IMR-90 (cell line): ENCODE data around the gene HOXC13. TPM values are rescaled to one million over a fixed set of nuclear protein-coding genes. Genes with fewer than 3 reads are reported as not detected.

Experiments used
- ATAC-seq: fragments of 200-7000 bp; cut with Tn5 transposase; 2 replicates; pipeline ENCODE4 v1.9.1; 2020; ENCODE audit warnings: low read depth, mild to moderate bottlenecking, moderate library complexity
- BruUV-seq: library from RNA; stranded (reverse); fragments of 400-500 nt; replicated peaks from 2 replicates; lab custom pipeline; 2021; lab: Mats Ljungman, UMichigan
- CTCF ChIA-PET: fragments of 300-600 bp; formaldehyde crosslinking; extraction: SDS; loops from one replicate; lab custom pipeline; 2021; ENCODE audit warnings: antibody characterized with exemption; lab: Yijun Ruan, JAX
- POLR2A ChIA-PET: fragments of 300-600 bp; sonication (Branson Sonifier 250); formaldehyde crosslinking; loops from one replicate; lab custom pipeline; 2022; ENCODE audit warnings: antibody characterized with exemption; ENCODE audit not compliant: unreplicated experiment; lab: Charles Lee
- DNase-seq: peaks from one replicate; pipeline ENCODE4 v3.0.0; 2013
- H2AFZ ChIP-seq: replicated peaks from 2 replicates; pipeline ENCODE3; 2013; ENCODE audit warnings: low read length, mild to moderate bottlenecking; ENCODE audit not compliant: poor library complexity
- H2AK5ac ChIP-seq: 2 replicates; pipeline ENCODE4 v1.6.1; 2013; ENCODE audit warnings: low read depth, low read length, inconsistent platforms
- H2AK9ac ChIP-seq: replicated peaks from 2 replicates; pipeline ENCODE3; 2013; ENCODE audit warnings: mild to moderate bottlenecking, low read depth, low read length, moderate library complexity; ENCODE audit not compliant: poor library complexity
- H2BK120ac ChIP-seq: 2 replicates; pipeline ENCODE4 v1.6.1; 2013; ENCODE audit warnings: low read depth, low read length, inconsistent platforms
- H2BK15ac ChIP-seq: 3 replicates; pipeline ENCODE4 v1.6.1; 2013; ENCODE audit warnings: low read depth, low read length, inconsistent platforms
- H2BK20ac ChIP-seq: 2 replicates; pipeline ENCODE4 v1.6.1; 2013; ENCODE audit warnings: low read depth, mild to moderate bottlenecking, inconsistent platforms, low read length, moderate library complexity
- H2BK5ac ChIP-seq: 2 replicates; pipeline ENCODE4 v1.6.1; 2013; ENCODE audit warnings: mild to moderate bottlenecking, low read depth, low read length, inconsistent platforms; ENCODE audit not compliant: poor library complexity, severe bottlenecking
- H3K14ac ChIP-seq: replicated peaks from 2 replicates; pipeline ENCODE4 v1.6.1; 2013; ENCODE audit warnings: low read depth, low read length, inconsistent platforms
- H3K18ac ChIP-seq: 2 replicates; pipeline ENCODE4 v1.6.1; 2013; ENCODE audit warnings: low read depth, low read length, control low read depth
- H3K23ac ChIP-seq: 2 replicates; pipeline ENCODE4 v1.6.1; 2013; ENCODE audit warnings: low read depth, low read length, inconsistent platforms
- H3K27ac ChIP-seq: 2 replicates; pipeline ENCODE4 v1.5.1; 2013; ENCODE audit warnings: mild to moderate bottlenecking, control low read depth, low read length; ENCODE audit not compliant: insufficient read depth
- H3K27me3 ChIP-seq: 2 replicates; pipeline ENCODE4 v1.6.1; 2013; ENCODE audit warnings: low read length; ENCODE audit not compliant: control insufficient read depth, insufficient read depth
- H3K36me3 ChIP-seq: 2 replicates; pipeline ENCODE4 v1.6.1; 2013; ENCODE audit warnings: low read length, mixed read lengths; ENCODE audit not compliant: control insufficient read depth, insufficient read depth
- H3K4ac ChIP-seq: 2 replicates; pipeline ENCODE4 v1.6.1; 2013; ENCODE audit warnings: low read depth, low read length, inconsistent platforms
- H3K4me1 ChIP-seq: 2 replicates; pipeline ENCODE4 v1.6.1; 2013; ENCODE audit warnings: low read length, mixed read lengths; ENCODE audit not compliant: control insufficient read depth, insufficient read depth
- H3K4me2 ChIP-seq: 2 replicates; pipeline ENCODE4 v1.6.1; 2013; ENCODE audit warnings: low read depth, mild to moderate bottlenecking, control low read depth, low read length, moderate library complexity
- H3K4me3 ChIP-seq: 2 replicates; pipeline ENCODE4 v1.5.1; 2013; ENCODE audit warnings: low read depth, mild to moderate bottlenecking, control low read depth, low read length, moderate library complexity; ENCODE audit not compliant: insufficient read depth
- H3K56ac ChIP-seq: 2 replicates; pipeline ENCODE4 v1.6.1; 2013; ENCODE audit warnings: low read length, inconsistent platforms; ENCODE audit not compliant: insufficient read depth; ENCODE audit errors: extremely low read depth
- H3K79me1 ChIP-seq, 2 experiments: 2 replicates each; pipeline ENCODE4 v1.6.1; 2013; ENCODE audit warnings: low read length in 2 of 2, inconsistent platforms in 1 of 2, low read depth in 1 of 2
- H3K9ac ChIP-seq: 2 replicates; pipeline ENCODE4 v1.6.1; 2013; ENCODE audit warnings: low read depth, low read length, control low read depth
- H3K9me1 ChIP-seq: 2 replicates; pipeline ENCODE4 v1.6.1; 2013; ENCODE audit warnings: low read length, inconsistent platforms; ENCODE audit not compliant: insufficient read depth
- H3K9me3 ChIP-seq: 2 replicates; pipeline ENCODE4 v1.6.1; 2013; ENCODE audit warnings: low read length; ENCODE audit not compliant: control insufficient read depth, insufficient read depth
- H4K20me1 ChIP-seq: 2 replicates; pipeline ENCODE4 v1.6.1; 2013; ENCODE audit warnings: low read length, inconsistent platforms; ENCODE audit not compliant: insufficient read depth
- H4K5ac ChIP-seq: 2 replicates; pipeline ENCODE4 v1.6.1; 2013; ENCODE audit warnings: mild to moderate bottlenecking, low read depth, low read length, control low read depth
- H4K8ac ChIP-seq, 2 experiments: 2 replicates each; pipeline ENCODE4 v1.6.1; 2013; ENCODE audit warnings: low read depth in 2 of 2, low read length in 2 of 2, control low read depth in 1 of 2, inconsistent platforms in 1 of 2
- H4K91ac ChIP-seq: 2 replicates; pipeline ENCODE4 v1.6.1; 2013; ENCODE audit warnings: low read depth, low read length, inconsistent platforms; ENCODE audit not compliant: insufficient read depth
- BHLHE40 ChIP-seq: fragments of 150-350 bp; IDR thresholded peaks from 2 replicates; pipeline ENCODE4 v1.6.1; 2016; ENCODE audit warnings: mild to moderate bottlenecking, low read depth, low read length
- CEBPB ChIP-seq: IDR thresholded peaks from 2 replicates; pipeline ENCODE4 v1.6.1; 2012; ENCODE audit warnings: low read depth, low read length, improper control_type of control experiment
- CHD1 ChIP-seq: IDR thresholded peaks from 2 replicates; pipeline ENCODE4 v1.6.1; 2012; ENCODE audit warnings: low read depth, low read length, improper control_type of control experiment
- FOS ChIP-seq: fragments of 150-350 bp; IDR thresholded peaks from 2 replicates; pipeline ENCODE4 v1.6.1; 2016; ENCODE audit warnings: low read depth, low read length
- MAZ ChIP-seq: IDR thresholded peaks from 2 replicates; pipeline ENCODE4 v1.6.1; 2012; ENCODE audit warnings: low read depth, mild to moderate bottlenecking, low read length, improper control_type of control experiment, moderate library complexity, borderline replicate concordance
- MXI1 ChIP-seq: IDR thresholded peaks from 2 replicates; pipeline ENCODE4 v1.6.1; 2012; ENCODE audit warnings: low read depth, mild to moderate bottlenecking, low read length, moderate library complexity, borderline replicate concordance
- POLR2A ChIP-seq: IDR thresholded peaks from 2 replicates; pipeline ENCODE4 v1.6.1; 2012; ENCODE audit warnings: mild to moderate bottlenecking, low read depth, low read length
- RAD21 ChIP-seq: IDR thresholded peaks from 2 replicates; pipeline ENCODE4 v1.6.1; 2012; ENCODE audit warnings: low read length, improper control_type of control experiment
- RFX5 ChIP-seq: IDR thresholded peaks from 2 replicates; pipeline ENCODE4 v1.8.0; 2012; ENCODE audit warnings: low read depth, mild to moderate bottlenecking, low read length, moderate library complexity
- SMC3 ChIP-seq: fragments of 150-350 bp; IDR thresholded peaks from 2 replicates; pipeline ENCODE4 v1.6.1; 2016; ENCODE audit warnings: low read depth, mild to moderate bottlenecking, antibody characterized with exemption, low read length, moderate library complexity
- WGBS, 2 experiments: methylation state at CpG; one replicate each; pipeline versions ENCODE4 v1.1.5 to v1.1.7; 2013; ENCODE audit warnings: missing lambda C conversion rate in 2 of 2; ENCODE audit not compliant: insufficient read length in 1 of 2; ENCODE audit errors: extremely low coverage in 2 of 2; 5-methylcytosine and 5-hydroxymethylcytosine counted together
- dilution Hi-C: fragments of 300-500 bp; cut with HindIII; formaldehyde crosslinking; loops from one replicate; pipeline ENCODE4 v1.14.3; 2018; ENCODE audit warnings: low sequenced_read_pairs; ENCODE audit not compliant: unreplicated experiment
- in situ Hi-C: fragments of 300-500 bp; cut with MboI; formaldehyde crosslinking; loops from 3 replicates; pipeline ENCODE4 v1.14.3; 2019; ENCODE audit warnings: low sequenced_read_pairs, inconsistent platforms, mixed read lengths
- intact Hi-C: fragments of 100-400 bp; cut with micrococcal nuclease; formaldehyde crosslinking; loops from 2 replicates; pipeline ENCODE4 v1.10.0; 2022
- polyA plus RNA-seq, 3 experiments: library from polyadenylated mRNA; depleted of rRNA; stranded (reverse); fragments of >200 nt; gene quantifications; 2 replicates each; pipeline ENCODE4 v1.2.3, GENCODE V29; 2012; ENCODE audit warnings: low replicate concordance in 1 of 3
- total RNA-seq: library from RNA; depleted of rRNA; stranded (reverse); fragments of >200 nt; gene quantifications from 2 replicates; pipeline ENCODE4 v1.2.3, GENCODE V29; 2012
- TF ChIP-seq, protein P1 (sequence below): fragments of 150-350 bp; IDR thresholded peaks from 2 replicates; pipeline ENCODE4 v1.6.1; 2016; ENCODE audit warnings: low read depth, mild to moderate bottlenecking, low read length, moderate library complexity, borderline replicate concordance
- TF ChIP-seq, protein P2 (sequence below): conservative IDR thresholded peaks from 2 replicates; pipeline ENCODE4 v1.5.1; 2012; ENCODE audit warnings: mild to moderate bottlenecking, low read depth, low read length, improper control_type of control experiment
- TF ChIP-seq, protein P3 (sequence below): fragments of 150-350 bp; IDR thresholded peaks from 2 replicates; pipeline ENCODE4 v1.6.1; 2017; ENCODE audit warnings: mild to moderate bottlenecking, antibody characterized with exemption, low read length, low read depth

Gene HOXC13
- total and polyA plus RNA-seq, 2 of the 4 experiments (the other 2 are of a cell fraction), result not detected

DNA sequence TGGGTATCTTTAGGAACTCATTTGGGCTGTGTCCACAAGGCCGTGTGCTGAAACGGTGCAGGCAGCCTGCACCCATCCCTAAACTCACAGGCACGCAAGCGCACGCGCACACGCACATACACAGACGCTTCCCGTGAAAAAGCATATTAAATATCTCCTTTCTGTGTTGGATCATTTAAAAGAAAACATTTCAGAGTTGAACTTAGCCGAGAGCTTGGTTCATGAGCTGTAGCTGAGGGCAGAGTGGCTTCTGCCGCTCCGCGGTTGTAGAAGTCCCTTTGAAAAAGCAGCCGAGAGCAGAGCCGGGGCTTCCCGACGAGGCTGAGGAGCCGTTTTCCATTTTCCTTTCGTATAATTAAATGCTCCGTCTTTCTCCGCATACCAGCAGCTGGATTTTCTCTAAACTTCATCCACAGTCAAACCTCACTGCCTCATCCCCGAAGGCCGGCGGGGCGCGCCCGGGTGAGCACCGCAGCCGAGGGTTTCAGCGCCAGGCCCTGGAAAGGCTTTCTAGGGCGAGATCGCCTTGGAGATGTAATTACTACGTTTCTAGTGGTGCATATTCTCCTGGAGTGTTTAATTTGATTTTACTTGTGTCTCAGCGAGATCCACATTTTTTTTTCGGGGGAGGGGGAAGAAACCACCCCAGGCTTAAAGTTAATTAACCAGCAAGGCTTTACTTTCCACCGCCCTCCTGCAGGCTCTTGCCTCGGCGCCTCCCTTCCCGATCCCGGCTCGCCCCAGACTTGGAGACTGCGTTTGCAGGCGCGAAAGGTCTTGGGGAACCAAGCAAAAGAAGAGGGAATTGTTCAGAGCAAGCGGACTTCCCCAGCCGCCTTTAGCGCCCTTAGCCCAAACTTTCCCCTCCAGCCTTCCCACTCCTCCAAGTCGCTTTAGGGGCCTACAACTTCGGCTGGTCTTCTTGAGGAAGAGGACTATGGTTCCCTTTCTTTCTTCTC lies 3.0 kb upstream of the HOXC13 start (continued):
- TF ChIP-seq POLR2A (no peak), SMC3 (no peak)

DNA sequence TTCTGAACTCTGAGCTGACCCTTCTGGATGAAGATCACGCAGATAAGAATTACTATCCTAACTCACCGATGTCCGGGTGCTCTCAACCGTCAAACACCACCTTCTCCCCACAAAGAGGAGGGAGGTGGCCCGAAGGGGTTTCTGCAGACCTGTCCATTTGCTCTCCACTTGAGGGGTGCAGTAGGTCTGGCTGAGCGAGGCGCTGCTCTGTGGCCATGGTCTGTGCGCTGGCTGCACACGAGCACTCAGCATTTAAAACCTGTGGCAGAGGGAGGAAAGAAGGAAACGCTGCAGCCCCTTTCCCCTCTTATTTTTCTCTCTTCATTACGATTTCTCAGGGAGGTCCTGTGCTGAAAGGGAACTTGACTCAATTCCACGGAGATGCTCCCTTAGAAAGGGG lies 1.5 kb upstream of the HOXC13 start:
- no peak overlapping the region for H3K27ac ChIP-seq
- H3K14ac ChIP-seq, result no peak overlapping the region
- H3K4me3 ChIP-seq, result no peak overlapping the region
- no peak for ATAC-seq
- DNase-seq, result no peak
- no peaks in the 10 kb centered on the region for H3K36me3 ChIP-seq
- H4K20me1 ChIP-seq, result no peaks in the 10 kb centered on the region
- H2AK9ac ChIP-seq, result no peak overlapping the region
- H2BK120ac ChIP-seq, result no peak overlapping the region
- ChIA-PET POLR2A (no interaction called here), CTCF (no interaction called here)
- no peak overlapping the region for H2BK5ac ChIP-seq
- no peak overlapping the region for H4K8ac ChIP-seq
- H4K91ac ChIP-seq, result no peak overlapping the region
- intact Hi-C loops (no loop called here), dilution Hi-C loops (no loop called here), in situ Hi-C loops (no loop called here)
- no peaks in the 10 kb centered on the region for H3K9me1 ChIP-seq
- H3K27me3 ChIP-seq, result peaks cover 91% of the 10 kb centered on the region
- H3K4me1 ChIP-seq, result no peaks in the 10 kb centered on the region
- no peak overlapping the region for H2BK15ac ChIP-seq
- H2AFZ ChIP-seq, result no peak overlapping the region
- no peak overlapping the region for H3K4me2 ChIP-seq
- no peak overlapping the region for H2BK20ac ChIP-seq
- no peak overlapping the region for H3K9ac ChIP-seq
- H2AK5ac ChIP-seq, result no peak overlapping the region
- no peak overlapping the region for H3K4ac ChIP-seq
- no peak overlapping the region for H3K23ac ChIP-seq
- no peak overlapping the region for H3K18ac ChIP-seq
- no CpG with 5 or more reads among the region's 12 CpGs for WGBS, 2 experiments
- BruUV-seq, result no TSS peak
- no peak overlapping the region for H3K56ac ChIP-seq
- H3K9me3 ChIP-seq, result peaks cover 9% of the 10 kb centered on the region
- no peak overlapping the region for H4K5ac ChIP-seq
- no peaks in the 10 kb centered on the region for H3K79me1 ChIP-seq
- TF ChIP-seq POLR2A, result no peak
- no peak for TF ChIP-seq RFX5
- no peak for TF ChIP-seq RAD21
- TF ChIP-seq MAZ, result no peak
- no peak for TF ChIP-seq CHD1
- no peak for TF ChIP-seq MXI1
- TF ChIP-seq, protein P1, sequence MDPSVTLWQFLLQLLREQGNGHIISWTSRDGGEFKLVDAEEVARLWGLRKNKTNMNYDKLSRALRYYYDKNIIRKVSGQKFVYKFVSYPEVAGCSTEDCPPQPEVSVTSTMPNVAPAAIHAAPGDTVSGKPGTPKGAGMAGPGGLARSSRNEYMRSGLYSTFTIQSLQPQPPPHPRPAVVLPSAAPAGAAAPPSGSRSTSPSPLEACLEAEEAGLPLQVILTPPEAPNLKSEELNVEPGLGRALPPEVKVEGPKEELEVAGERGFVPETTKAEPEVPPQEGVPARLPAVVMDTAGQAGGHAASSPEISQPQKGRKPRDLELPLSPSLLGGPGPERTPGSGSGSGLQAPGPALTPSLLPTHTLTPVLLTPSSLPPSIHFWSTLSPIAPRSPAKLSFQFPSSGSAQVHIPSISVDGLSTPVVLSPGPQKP, result no peak
- TF ChIP-seq, protein P2, sequence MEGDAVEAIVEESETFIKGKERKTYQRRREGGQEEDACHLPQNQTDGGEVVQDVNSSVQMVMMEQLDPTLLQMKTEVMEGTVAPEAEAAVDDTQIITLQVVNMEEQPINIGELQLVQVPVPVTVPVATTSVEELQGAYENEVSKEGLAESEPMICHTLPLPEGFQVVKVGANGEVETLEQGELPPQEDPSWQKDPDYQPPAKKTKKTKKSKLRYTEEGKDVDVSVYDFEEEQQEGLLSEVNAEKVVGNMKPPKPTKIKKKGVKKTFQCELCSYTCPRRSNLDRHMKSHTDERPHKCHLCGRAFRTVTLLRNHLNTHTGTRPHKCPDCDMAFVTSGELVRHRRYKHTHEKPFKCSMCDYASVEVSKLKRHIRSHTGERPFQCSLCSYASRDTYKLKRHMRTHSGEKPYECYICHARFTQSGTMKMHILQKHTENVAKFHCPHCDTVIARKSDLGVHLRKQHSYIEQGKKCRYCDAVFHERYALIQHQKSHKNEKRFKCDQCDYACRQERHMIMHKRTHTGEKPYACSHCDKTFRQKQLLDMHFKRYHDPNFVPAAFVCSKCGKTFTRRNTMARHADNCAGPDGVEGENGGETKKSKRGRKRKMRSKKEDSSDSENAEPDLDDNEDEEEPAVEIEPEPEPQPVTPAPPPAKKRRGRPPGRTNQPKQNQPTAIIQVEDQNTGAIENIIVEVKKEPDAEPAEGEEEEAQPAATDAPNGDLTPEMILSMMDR, result no peak
- no peak for TF ChIP-seq BHLHE40
- no peak for TF ChIP-seq CEBPB
- TF ChIP-seq SMC3, result no peak
- TF ChIP-seq FOS, result no peak
- TF ChIP-seq, protein P3, sequence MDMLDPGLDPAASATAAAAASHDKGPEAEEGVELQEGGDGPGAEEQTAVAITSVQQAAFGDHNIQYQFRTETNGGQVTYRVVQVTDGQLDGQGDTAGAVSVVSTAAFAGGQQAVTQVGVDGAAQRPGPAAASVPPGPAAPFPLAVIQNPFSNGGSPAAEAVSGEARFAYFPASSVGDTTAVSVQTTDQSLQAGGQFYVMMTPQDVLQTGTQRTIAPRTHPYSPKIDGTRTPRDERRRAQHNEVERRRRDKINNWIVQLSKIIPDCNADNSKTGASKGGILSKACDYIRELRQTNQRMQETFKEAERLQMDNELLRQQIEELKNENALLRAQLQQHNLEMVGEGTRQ, result no peak
